Fibroblast of lung (primary cell): ENCODE data around the gene BBS9. TPM values are rescaled to one million over a fixed set of nuclear protein-coding genes. Genes with fewer than 3 reads are reported as not detected.

Source experiments
- DNase-seq, 2 donors: peaks; one replicate each; pipeline versions ENCODE4 v3.0.0 to v3.0.0-alpha.2; 2010; ENCODE audit warnings: low read depth in 2 of 2
- H2AFZ ChIP-seq: 2 replicates; pipeline ENCODE4 v1.5.1; 2012; ENCODE audit warnings: low read length, control low read depth, inconsistent platforms
- H3K27ac ChIP-seq: 2 replicates; pipeline ENCODE4 v1.5.1; 2011; ENCODE audit warnings: low read length, control low read depth; ENCODE audit not compliant: insufficient read depth
- H3K27me3 ChIP-seq: 2 replicates; pipeline ENCODE4 v1.5.1; 2011; ENCODE audit warnings: mild to moderate bottlenecking, low read length; ENCODE audit not compliant: control insufficient read depth, insufficient read depth
- H3K36me3 ChIP-seq: 2 replicates; pipeline ENCODE4 v1.5.1; 2011; ENCODE audit warnings: low read length; ENCODE audit not compliant: control insufficient read depth, insufficient read depth
- H3K4me1 ChIP-seq: 2 replicates; pipeline ENCODE4 v1.5.1; 2011; ENCODE audit warnings: low read length; ENCODE audit not compliant: control insufficient read depth, insufficient read depth; ENCODE audit errors: extremely low read depth
- H3K4me2 ChIP-seq: 2 replicates; pipeline ENCODE4 v1.5.1; 2011; ENCODE audit warnings: low read length, control low read depth; ENCODE audit not compliant: insufficient read depth; ENCODE audit errors: extremely low read depth
- H3K4me3 ChIP-seq, 4 experiments: fragments of 200-600 bp in 1 of 4; sonication (generic) in 1 of 4; replicated peaks in 1 of 4; 2 replicates each; pipeline ENCODE4 v1.5.1; 2011 to 2016; ENCODE audit warnings: low read length in 4 of 4, low read depth in 3 of 4, mild to moderate bottlenecking in 3 of 4, control low read depth in 2 of 4, inconsistent platforms in 1 of 4, mixed read lengths in 1 of 4; ENCODE audit not compliant: insufficient read depth in 1 of 4; ENCODE audit errors: control extremely low read depth in 1 of 4
- H3K79me2 ChIP-seq: 2 replicates; pipeline ENCODE4 v1.5.1; 2012; ENCODE audit warnings: mild to moderate bottlenecking, low read length, inconsistent platforms; ENCODE audit not compliant: control insufficient read depth, insufficient read depth
- H3K9ac ChIP-seq: 2 replicates; pipeline ENCODE4 v1.5.1; 2011; ENCODE audit warnings: mild to moderate bottlenecking, low read length, control low read depth; ENCODE audit not compliant: insufficient read depth
- H3K9me3 ChIP-seq: 2 replicates; pipeline ENCODE4 v1.5.1; 2012; ENCODE audit warnings: low read depth, low read length; ENCODE audit not compliant: control insufficient read depth, insufficient read depth
- H4K20me1 ChIP-seq: 2 replicates; pipeline ENCODE4 v1.5.1; 2011; ENCODE audit warnings: low read length; ENCODE audit not compliant: control insufficient read depth, insufficient read depth; ENCODE audit errors: extremely low read depth
- EZH2 ChIP-seq: IDR thresholded peaks from 2 replicates; pipeline ENCODE4 v1.5.1; 2012; ENCODE audit warnings: low read length, control low read depth, mild to moderate bottlenecking; ENCODE audit errors: missing control alignments
- polyA plus RNA-seq, 2 donors: library from polyadenylated mRNA; depleted of rRNA in 1 of 2; stranded (reverse) in 1 of 2; unstranded in 1 of 2; fragments of >200 nt; gene quantifications; 2 replicates each; pipeline ENCODE4 v1.2.1, GENCODE V29; 2011 to 2012; ENCODE audit warnings: missing spikeins in 1 of 2
- total RNA-seq: library from RNA; depleted of rRNA; stranded (reverse); fragments of >200 nt; gene quantifications from 2 replicates; pipeline ENCODE4 v1.2.1, GENCODE V29; 2014
- TF ChIP-seq, protein P1 (sequence below), 2 donors: IDR thresholded peaks in 1 of 2; conservative IDR thresholded peaks in 1 of 2; 1 replicate in 1 of 2; 2 replicates in 1 of 2; pipeline ENCODE4 v1.5.1; 2011 to 2012; ENCODE audit warnings: low read length in 2 of 2, control low read depth in 1 of 2, inconsistent platforms in 1 of 2, low read depth in 1 of 2, mild to moderate bottlenecking in 1 of 2

Gene BBS9
- total and polyA plus RNA-seq, 2 donors (not counting 1 experiment from before 2014, with no cell fraction given), result 19.1 to 26.9 TPM

DNA sequence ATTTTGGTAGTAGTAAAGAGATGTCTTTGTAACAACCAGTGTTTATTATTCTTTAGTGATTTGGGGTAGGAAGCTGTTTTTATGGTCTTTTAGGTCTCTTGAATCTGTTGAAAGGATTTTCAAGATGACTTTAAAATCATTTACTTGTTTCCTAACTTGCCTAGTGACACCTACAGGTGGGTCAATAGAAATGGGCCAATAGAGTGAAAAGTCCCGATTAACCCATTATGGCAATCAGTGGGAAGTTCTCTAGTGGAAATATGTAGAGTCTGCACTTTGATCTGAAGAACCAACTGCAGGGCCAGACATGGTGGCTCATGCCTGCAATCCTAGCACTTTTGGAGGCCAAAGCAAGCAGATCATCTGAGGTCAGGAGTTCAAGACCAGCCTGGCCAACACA lies 401.3 kb downstream of the BBS9 start:
- no peak for DNase-seq
- TF ChIP-seq, protein P1, sequence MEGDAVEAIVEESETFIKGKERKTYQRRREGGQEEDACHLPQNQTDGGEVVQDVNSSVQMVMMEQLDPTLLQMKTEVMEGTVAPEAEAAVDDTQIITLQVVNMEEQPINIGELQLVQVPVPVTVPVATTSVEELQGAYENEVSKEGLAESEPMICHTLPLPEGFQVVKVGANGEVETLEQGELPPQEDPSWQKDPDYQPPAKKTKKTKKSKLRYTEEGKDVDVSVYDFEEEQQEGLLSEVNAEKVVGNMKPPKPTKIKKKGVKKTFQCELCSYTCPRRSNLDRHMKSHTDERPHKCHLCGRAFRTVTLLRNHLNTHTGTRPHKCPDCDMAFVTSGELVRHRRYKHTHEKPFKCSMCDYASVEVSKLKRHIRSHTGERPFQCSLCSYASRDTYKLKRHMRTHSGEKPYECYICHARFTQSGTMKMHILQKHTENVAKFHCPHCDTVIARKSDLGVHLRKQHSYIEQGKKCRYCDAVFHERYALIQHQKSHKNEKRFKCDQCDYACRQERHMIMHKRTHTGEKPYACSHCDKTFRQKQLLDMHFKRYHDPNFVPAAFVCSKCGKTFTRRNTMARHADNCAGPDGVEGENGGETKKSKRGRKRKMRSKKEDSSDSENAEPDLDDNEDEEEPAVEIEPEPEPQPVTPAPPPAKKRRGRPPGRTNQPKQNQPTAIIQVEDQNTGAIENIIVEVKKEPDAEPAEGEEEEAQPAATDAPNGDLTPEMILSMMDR (conservative IDR thresholded peaks at IDR 0.05 in 1 of 2, IDR thresholded peaks at IDR 0.05 in 1 of 2; ENCODE audit: low read depth in 1 of 2, low read length in 2 of 2), result no peak
- TF ChIP-seq EZH2, result no peak
- Histone ChIP-seq H3K4me2 (no peak overlapping the region), H3K79me2 (no peaks in the 10 kb centered on the region), H3K27ac (no peak overlapping the region), H4K20me1 (no peaks in the 10 kb centered on the region), H3K4me3 (no peak overlapping the region), H3K4me1 (no peaks in the 10 kb centered on the region), H2AFZ (no peak overlapping the region), H3K27me3 (no peaks in the 10 kb centered on the region), H3K9me3 (no peaks in the 10 kb centered on the region), H3K9ac (no peak overlapping the region), H3K36me3 (no peaks in the 10 kb centered on the region)

GRCh38 chr7:33531888-33532287 lies 402.5 kb downstream of the BBS9 start:
- Histone ChIP-seq H3K4me1 (no peaks in the 10 kb centered on the region), H3K79me2 (no peaks in the 10 kb centered on the region), H4K20me1 (no peaks in the 10 kb centered on the region), H3K9ac (no peak overlapping the region), H3K36me3 (no peaks in the 10 kb centered on the region), H3K27me3 (no peaks in the 10 kb centered on the region), H2AFZ (no peak overlapping the region), H3K27ac (no peak overlapping the region), H3K9me3 (no peaks in the 10 kb centered on the region), H3K4me3 (no peak overlapping the region), H3K4me2 (no peak overlapping the region)
- TF ChIP-seq, protein P1 (conservative IDR thresholded peaks at IDR 0.05 in 1 of 2, IDR thresholded peaks at IDR 0.05 in 1 of 2; ENCODE audit: low read depth in 1 of 2, low read length in 2 of 2), result no peak
- TF ChIP-seq EZH2, result no peak
- no peak for DNase-seq

- Histone ChIP-seq H3K9me3 (no peaks in the 10 kb centered on the region), H3K27ac (no peak overlapping the region), H4K20me1 (no peaks in the 10 kb centered on the region), H3K4me2 (no peak overlapping the region), H3K79me2 (no peaks in the 10 kb centered on the region), H3K4me3 (no peak overlapping the region), H3K4me1 (no peaks in the 10 kb centered on the region), H3K9ac (no peak overlapping the region), H3K27me3 (no peaks in the 10 kb centered on the region), H3K36me3 (no peaks in the 10 kb centered on the region), H2AFZ (no peak overlapping the region)
- peak in 1 of 2 donors; percentile 66 for DNase-seq
- no peak for TF ChIP-seq EZH2
- TF ChIP-seq, protein P1 (conservative IDR thresholded peaks at IDR 0.05 in 1 of 2, IDR thresholded peaks at IDR 0.05 in 1 of 2; ENCODE audit: low read depth in 1 of 2, low read length in 2 of 2), result no peak
Measured at GRCh38 chr7:33534833-33535232, 405.5 kb downstream of the BBS9 start.
